SU-DHL-6 (cell line): Measurements from ENCODE around the gene NIPA2.

ENCODE experiments used
- H2AFZ ChIP-seq: fragments of 200-600 bp; sonication (generic); 2 replicates; pipeline ENCODE4 v1.6.1; 2014; ENCODE audit warnings: low read depth, mild to moderate bottlenecking, moderate library complexity, mixed read lengths, antibody characterized with exemption, low read length; ENCODE audit not compliant: severe bottlenecking
- H3F3A ChIP-seq: fragments of 200-600 bp; shearing (Covaris generic); 2 replicates; pipeline ENCODE4 v1.6.0; 2016; ENCODE audit warnings: antibody characterized with exemption, mild to moderate bottlenecking; ENCODE audit not compliant: insufficient read depth
- H3K27ac ChIP-seq: fragments of 200-600 bp; sonication (generic); 2 replicates; pipeline ENCODE4 v1.5.1; 2016; ENCODE audit warnings: low read depth, mild to moderate bottlenecking, low read length, moderate library complexity, mixed read lengths
- H3K27me3 ChIP-seq: fragments of 200-600 bp; sonication (generic), shearing (Covaris generic); 2 replicates; pipeline ENCODE4 v1.6.0; 2014; ENCODE audit warnings: mild to moderate bottlenecking, low read length
- H3K36me3 ChIP-seq: fragments of 200-600 bp; sonication (generic); 2 replicates; pipeline ENCODE4 v1.6.1; 2014; ENCODE audit warnings: mild to moderate bottlenecking, low read length, mixed read lengths
- H3K4me2 ChIP-seq: fragments of 300-600, 200-600 bp; shearing (Covaris generic), sonication (generic); 2 replicates; pipeline ENCODE4 v1.6.0; 2014; ENCODE audit warnings: low read length, low read depth, mild to moderate bottlenecking; ENCODE audit not compliant: poor library complexity, severe bottlenecking
- H3K4me3 ChIP-seq: fragments of 200-600 bp; sonication (generic); 2 replicates; pipeline ENCODE4 v1.5.1; 2014; ENCODE audit warnings: antibody characterized with exemption, low read length, mild to moderate bottlenecking, mixed read lengths; ENCODE audit not compliant: insufficient read depth, poor library complexity, severe bottlenecking
- H3K79me2 ChIP-seq: fragments of 200-600 bp; sonication (generic); 2 replicates; pipeline ENCODE4 v1.6.1; 2014; ENCODE audit warnings: mild to moderate bottlenecking, low read length, moderate library complexity; ENCODE audit not compliant: insufficient read depth
- H3K9ac ChIP-seq: fragments of 200-600 bp; sonication (generic); 2 replicates; pipeline ENCODE4 v1.7.0; 2014; ENCODE audit warnings: mild to moderate bottlenecking, low read length
- H3K9me2 ChIP-seq: fragments of 200-600 bp; sonication (generic); replicated peaks from 2 replicates; pipeline ENCODE4 v1.6.1; 2014; ENCODE audit warnings: low read length; ENCODE audit not compliant: insufficient read depth
- H3K9me3 ChIP-seq: fragments of 200-600 bp; sonication (generic); 2 replicates; pipeline ENCODE4 v1.6.1; 2014; ENCODE audit warnings: low read length, mixed read lengths; ENCODE audit not compliant: insufficient read depth
- H4K20me1 ChIP-seq: fragments of 200-600 bp; sonication (generic); 2 replicates; pipeline ENCODE4 v1.6.1; 2014; ENCODE audit warnings: low read depth, mild to moderate bottlenecking, antibody characterized with exemption, low read length, moderate library complexity, mixed read lengths
- EZH2phosphoT487 ChIP-seq: fragments of 200-600 bp; sonication (generic), shearing (Covaris generic); conservative IDR thresholded peaks from 2 replicates; pipeline ENCODE4 v1.6.1; 2018; ENCODE audit warnings: mild to moderate bottlenecking, antibody characterized with exemption, low read length, moderate library complexity, mixed read lengths
- TF ChIP-seq, protein P1 (sequence below): fragments of 200-600 bp; sonication (generic); IDR thresholded peaks from one replicate; pipeline ENCODE4 v1.5.1; 2017; ENCODE audit warnings: antibody characterized with exemption, mild to moderate bottlenecking, low read length, moderate library complexity; ENCODE audit not compliant: insufficient read depth, poor library complexity, severe bottlenecking

The NIPA2 gene

DNA sequence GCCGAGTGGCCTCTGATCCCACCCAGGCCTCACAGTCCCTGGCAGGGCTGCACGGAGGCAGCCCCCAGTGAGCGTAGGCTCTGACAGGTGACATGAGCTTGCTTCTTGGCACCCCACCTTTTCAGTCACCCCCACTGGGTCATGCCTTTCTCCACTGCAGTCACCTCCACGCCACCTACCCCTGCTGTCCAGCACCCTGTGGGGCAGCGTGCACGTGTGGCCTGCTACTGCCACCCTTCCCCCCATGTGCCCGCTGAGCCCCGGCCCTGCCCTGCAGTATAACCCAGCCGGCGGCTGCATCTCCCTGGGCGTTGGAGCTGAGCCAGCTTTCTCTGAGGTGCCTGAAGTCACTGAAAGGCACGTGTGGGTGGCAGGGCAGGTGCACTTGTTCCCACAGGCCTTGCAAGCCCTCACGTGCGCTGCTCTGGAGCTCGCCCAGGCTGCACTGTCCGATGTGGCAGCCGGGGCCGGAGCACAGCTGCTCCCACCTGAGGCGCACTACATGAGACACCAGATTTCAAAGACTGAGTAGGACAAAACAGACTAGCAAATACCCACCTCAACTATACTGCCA, 65.6 kb downstream of the NIPA2 start:
- H3K27me3 ChIP-seq: no peaks in the 10 kb centered on the region
- no peak overlapping the region for H3K4me3 ChIP-seq
- no peaks in the 10 kb centered on the region for H3K9me3 ChIP-seq
- H3K9ac ChIP-seq: no peak overlapping the region
- no peak overlapping the region for H3K4me2 ChIP-seq
- no peaks in the 10 kb centered on the region for H3F3A ChIP-seq
- H3K27ac ChIP-seq: no peak overlapping the region
- no peaks in the 10 kb centered on the region for H4K20me1 ChIP-seq
- H2AFZ ChIP-seq: no peak overlapping the region
- H3K36me3 ChIP-seq: no peaks in the 10 kb centered on the region
- H3K79me2 ChIP-seq: no peaks in the 10 kb centered on the region
- no peak for TF ChIP-seq EZH2phosphoT487
- TF ChIP-seq, protein P1, sequence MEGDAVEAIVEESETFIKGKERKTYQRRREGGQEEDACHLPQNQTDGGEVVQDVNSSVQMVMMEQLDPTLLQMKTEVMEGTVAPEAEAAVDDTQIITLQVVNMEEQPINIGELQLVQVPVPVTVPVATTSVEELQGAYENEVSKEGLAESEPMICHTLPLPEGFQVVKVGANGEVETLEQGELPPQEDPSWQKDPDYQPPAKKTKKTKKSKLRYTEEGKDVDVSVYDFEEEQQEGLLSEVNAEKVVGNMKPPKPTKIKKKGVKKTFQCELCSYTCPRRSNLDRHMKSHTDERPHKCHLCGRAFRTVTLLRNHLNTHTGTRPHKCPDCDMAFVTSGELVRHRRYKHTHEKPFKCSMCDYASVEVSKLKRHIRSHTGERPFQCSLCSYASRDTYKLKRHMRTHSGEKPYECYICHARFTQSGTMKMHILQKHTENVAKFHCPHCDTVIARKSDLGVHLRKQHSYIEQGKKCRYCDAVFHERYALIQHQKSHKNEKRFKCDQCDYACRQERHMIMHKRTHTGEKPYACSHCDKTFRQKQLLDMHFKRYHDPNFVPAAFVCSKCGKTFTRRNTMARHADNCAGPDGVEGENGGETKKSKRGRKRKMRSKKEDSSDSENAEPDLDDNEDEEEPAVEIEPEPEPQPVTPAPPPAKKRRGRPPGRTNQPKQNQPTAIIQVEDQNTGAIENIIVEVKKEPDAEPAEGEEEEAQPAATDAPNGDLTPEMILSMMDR: no peak
- H3K9me2 ChIP-seq: no peaks in the 10 kb centered on the region

DNA sequence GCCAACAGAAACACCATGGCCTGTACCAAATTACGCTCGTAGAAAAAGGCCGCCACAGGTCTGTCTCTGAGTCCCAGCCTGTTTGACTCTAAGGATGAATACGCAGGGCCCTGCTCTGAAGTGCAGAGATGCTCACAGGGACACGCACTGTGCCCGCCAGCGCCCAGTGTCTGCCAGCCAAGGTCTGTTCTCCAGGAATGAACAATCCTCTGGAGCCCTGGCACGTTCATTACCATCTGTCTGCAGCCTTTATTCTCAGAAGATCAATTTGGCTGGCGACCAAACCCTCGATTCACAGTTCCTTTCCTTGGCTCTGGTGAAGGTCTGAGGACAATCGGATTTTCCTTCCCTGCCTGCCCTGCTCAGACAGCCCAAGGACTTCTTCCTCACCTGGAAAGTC, 66.3 kb downstream of the NIPA2 start:
- Histone ChIP-seq H2AFZ (no peak overlapping the region), H3K79me2 (no peaks in the 10 kb centered on the region), H3K9ac (no peak overlapping the region), H3K36me3 (no peaks in the 10 kb centered on the region), H3K9me2 (no peaks in the 10 kb centered on the region), H3K27ac (no peak overlapping the region), H4K20me1 (no peaks in the 10 kb centered on the region), H3K4me2 (no peak overlapping the region), H3K27me3 (no peaks in the 10 kb centered on the region), H3K4me3 (no peak overlapping the region), H3K9me3 (no peaks in the 10 kb centered on the region), H3F3A (no peaks in the 10 kb centered on the region)
- TF ChIP-seq, protein P1: no peak
- no peak for TF ChIP-seq EZH2phosphoT487

DNA sequence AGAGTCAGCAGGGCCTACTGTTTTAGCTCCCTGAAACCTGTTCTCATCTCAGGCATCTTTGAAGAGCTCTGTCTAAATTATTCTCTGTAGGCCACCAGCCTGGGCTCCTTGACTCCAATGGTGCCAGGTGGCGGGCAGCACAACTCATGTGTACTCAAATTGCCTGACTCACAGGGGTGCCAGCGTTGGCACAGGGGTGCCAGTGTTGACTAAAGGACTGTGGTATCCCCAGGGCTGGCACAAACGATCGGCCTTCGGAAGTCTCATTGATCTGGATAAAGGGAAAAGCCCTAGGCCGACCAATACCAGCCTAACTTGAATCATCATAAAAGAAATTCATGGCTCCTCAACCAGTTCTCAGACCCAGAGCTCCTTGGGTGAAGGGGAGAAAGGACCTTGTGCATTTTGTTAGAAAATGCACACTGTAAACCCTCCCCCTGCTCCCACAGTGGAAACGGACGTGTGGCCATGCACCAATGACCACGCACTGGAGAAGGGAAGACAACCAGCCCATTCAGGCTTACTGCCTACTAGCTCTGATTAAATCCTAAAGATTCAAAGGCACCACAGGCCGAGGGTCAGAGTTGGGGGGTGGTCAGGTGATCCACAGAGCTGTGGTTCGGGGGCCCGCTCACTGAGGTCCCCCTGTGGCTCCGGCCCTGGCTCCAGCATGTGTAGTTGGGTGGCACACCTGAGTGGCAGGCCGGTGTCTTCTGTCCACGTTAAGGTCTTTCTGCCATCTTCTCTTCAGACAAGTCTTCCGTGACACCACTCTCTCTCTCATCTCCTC, 68.9 kb downstream of the NIPA2 start:
- H3K9me2 ChIP-seq: no peaks in the 10 kb centered on the region
- H3K36me3 ChIP-seq: no peaks in the 10 kb centered on the region
- H3K4me3 ChIP-seq: no peak overlapping the region
- H3K27ac ChIP-seq: no peak overlapping the region
- no peaks in the 10 kb centered on the region for H3K27me3 ChIP-seq
- no peak overlapping the region for H2AFZ ChIP-seq
- no peaks in the 10 kb centered on the region for H4K20me1 ChIP-seq
- no peak for TF ChIP-seq EZH2phosphoT487
- TF ChIP-seq, protein P1: no peak
- H3F3A ChIP-seq: no peaks in the 10 kb centered on the region
- no peaks in the 10 kb centered on the region for H3K9me3 ChIP-seq
- H3K4me2 ChIP-seq: no peak overlapping the region
- no peak overlapping the region for H3K9ac ChIP-seq
- H3K79me2 ChIP-seq: no peaks in the 10 kb centered on the region
